Islet of Langerhans (tissue), 1 donor: ENCODE measurements around the gene LHX2.

Experiments
- FAIRE-seq: peaks from one replicate; lab custom pipeline; 2011; peaks lifted over from hg19 to GRCh38; lab: Jason Lieb, UNC

LHX2 gene

DNA sequence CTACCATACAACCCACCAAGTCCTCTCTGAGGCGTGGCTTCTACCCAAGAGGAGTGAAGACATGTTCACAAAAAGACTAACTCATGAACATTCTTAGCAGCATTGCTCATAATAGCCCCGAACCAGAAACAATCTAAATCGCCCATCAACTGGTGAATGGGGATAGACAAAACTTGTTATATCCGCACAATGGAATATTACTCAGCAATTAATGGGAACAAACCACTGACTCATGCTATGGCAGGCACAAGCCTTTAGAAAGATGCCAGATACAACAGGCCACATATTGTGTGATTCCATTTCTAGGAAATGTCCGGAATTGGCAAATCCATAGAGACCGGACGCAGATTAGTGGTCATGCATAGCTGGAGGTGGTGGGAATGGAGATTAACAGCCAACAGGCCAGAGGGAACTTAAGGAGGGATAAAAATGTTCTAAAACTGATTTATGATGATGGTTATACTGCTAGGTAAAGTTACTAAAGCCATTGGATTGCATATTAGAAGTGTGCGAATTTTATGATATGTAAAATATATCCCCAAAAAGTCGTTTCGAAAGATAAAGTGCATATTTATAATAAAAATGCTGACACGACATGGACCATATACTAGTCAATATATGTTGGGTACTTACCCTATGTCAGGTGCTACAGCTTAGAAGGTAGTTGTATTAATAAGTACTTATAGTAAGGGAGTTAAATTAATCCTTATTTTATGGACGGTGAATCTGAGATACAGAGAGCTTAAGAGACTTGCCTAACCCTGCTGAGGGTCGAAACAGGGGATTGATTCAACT is 55.4 kb downstream of the LHX2 start:
- no peak for FAIRE-seq

DNA sequence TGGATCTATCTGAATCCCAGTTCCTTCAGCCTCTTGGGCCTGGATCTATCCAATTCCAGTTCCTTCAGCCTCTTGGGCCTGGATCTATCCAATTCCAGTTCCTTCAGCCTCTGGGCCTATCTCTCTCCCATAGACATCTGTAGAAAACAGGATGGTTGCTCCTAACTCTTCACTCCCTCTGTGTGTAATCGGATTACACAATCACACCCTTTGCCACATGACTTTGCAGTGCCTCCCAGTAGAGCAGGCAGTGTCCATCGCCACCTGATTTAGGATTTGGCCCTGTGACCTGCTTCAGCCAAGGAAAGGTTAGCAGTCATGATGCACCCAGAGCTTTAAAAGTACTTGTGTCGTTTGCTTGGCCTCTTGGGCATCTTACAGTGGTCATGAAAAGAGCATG is 56.7 kb downstream of the LHX2 start:
- FAIRE-seq, result no peak

DNA sequence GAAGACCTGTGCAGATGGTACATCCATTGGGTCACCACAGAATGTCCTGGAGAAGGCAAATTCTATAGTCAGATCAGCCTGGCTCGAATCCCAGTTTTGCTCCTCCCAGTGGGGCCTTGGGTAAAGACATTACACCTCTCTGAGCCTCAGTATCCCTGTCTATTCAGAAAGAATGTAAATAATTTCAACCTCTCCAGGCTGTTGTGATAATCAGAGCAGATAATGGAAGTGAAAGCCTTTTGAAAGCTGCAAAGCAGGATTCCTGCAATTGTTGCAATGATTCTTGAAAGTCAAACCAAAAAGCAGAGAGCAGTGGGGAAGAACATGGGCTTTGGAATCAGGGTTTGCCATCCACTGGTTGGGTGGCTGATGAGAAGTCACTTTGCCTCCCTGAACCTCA is 63.2 kb downstream of the LHX2 start:
- FAIRE-seq, result no peak

DNA sequence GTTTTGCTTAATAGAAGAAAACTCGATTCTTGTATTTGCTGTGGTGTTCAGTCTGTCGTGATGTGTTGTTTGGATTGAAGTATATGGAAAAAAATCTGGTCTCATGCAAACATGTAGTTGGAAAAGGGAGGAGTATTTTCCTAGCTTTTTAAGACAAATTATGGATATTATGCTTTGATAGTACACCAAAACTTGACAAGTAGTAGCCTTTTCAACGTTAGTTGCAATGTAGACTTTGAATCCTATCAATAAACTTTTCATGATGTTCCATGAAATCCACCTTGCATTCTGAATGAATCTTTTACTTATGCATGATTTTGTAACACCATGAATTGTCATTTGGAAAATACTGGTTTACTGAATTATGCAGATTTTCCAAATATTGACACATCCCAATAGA is 64.2 kb downstream of the LHX2 start:
- FAIRE-seq, result no peak

DNA sequence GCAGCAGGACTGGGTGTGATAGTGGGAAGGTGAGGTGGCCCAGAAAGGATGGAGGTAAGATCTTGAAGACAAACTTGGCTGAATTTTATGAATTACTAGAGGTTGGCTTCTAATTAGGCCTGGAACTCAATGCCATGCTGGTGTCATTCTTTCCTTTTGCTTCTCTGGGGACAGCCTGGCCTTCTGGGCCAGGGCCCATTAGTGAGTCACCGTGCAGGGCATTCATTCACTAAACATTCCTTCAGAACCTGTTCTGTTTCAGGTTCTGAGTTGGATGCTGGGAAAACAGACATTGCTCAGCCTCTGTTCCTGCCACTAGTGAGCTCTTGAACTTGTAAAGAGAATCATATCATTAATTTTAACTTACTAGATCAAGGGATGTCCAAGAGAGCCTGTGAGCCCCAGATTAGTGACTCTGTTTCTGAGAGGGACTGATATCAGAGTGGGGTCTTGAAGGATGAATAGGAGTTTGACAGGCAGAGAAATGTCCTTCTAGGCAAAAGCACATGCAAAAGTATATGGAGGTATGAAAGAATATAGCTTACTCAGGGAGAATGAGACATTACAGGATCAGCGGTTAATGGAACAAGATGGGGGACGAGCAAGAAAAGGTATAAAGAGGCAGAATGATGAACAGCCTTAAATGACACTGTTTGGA is 66.5 kb downstream of the LHX2 start:
- FAIRE-seq, result no peak

DNA sequence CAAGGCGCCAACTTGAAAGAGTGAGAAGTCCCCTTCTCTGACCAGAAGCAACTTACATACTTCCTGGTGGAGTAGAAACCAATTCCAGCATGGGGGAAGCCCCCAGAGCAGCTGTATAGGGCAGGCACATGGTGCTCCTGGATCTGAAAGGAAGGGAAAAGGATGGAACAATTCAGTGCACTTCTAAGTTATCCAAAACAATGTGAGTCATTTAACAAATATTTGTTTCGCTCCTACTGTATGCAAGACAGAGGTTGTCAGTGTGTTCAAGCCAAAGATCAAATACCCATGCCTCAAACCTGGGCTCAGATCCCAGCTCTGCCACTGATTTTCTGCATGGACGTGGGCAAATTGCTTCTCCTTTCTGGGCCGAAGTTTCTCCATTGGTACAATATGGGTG is 67.1 kb downstream of the LHX2 start:
- no peak for FAIRE-seq

DNA sequence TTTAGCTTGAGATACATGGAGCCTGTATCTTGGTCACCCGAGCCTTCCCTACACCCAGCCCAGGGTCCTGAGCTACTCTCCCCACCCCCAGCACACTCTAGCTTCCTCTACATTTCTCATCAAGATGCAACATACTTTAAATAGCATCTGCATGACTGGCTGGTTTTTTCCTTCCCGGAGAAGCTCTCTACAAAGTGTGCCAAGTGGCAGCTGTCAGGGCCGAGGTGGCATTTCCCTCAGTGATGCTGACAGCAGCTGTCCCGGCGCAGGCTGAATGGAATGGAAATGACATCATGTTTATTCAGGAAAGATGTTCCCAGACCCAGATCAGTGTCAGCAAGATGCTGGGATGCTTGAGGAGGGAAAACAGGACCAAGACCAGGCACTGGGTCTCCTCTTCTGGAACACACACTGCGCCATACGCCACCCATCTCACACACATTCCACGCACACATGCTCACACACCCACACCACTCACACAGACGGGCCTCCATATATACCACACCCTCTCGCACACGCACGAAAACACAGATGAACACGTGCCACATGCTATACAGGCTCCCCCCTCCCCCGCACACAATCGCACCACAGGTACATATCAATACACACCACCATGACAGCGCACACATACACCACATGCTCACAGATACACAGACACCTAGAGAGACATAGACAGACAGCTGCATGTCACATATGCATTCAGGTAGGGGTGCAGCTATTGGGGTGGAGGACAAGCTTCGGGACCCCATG is 67.8 kb downstream of the LHX2 start:
- FAIRE-seq, result no peak

DNA sequence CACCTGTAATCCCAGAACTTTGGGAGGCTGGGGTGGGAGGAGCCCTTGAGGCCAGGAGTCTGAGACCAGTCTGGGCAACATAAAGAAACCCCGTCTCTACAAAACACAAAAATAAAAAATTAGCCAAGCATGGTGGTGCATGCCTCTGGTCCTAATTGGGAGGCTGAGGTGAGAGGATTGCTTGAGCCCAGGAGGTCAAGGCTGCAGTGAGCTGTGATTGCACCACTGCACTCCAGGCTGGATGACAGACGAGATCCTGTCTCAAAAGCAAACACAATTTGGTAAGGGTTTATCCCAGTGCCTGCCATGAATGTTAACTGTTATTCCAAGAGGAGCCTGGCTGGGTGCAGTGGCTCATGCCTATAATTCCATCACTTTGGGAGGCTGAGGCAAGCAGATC is 71.1 kb downstream of the LHX2 start:
- no peak for FAIRE-seq
